Effector memory CD4-positive, alpha-beta T cell (primary cell): ENCODE measurements around the gene ZC3H6.
A peak's percentile ranks its signal among the peaks of the same experiment; 100 is the strongest.

Experiments used
- DNase-seq, 3 donors: peaks; one replicate each; pipeline ENCODE4 v3.0.0-alpha.2; 2020
- H3K27ac ChIP-seq: 2 replicates; pipeline ENCODE4 v1.7.0; 2013; ENCODE audit warnings: mild to moderate bottlenecking, low read length, moderate library complexity; ENCODE audit not compliant: insufficient read depth, poor library complexity, severe bottlenecking
- H3K27me3 ChIP-seq: replicated peaks from 2 replicates; pipeline ENCODE4 v1.7.0; 2013; ENCODE audit warnings: mild to moderate bottlenecking, low read length; ENCODE audit not compliant: insufficient read depth, control insufficient read depth, poor library complexity, severe bottlenecking
- H3K36me3 ChIP-seq: 2 replicates; pipeline ENCODE4 v1.7.0; 2013; ENCODE audit warnings: mild to moderate bottlenecking, low read length, moderate library complexity; ENCODE audit not compliant: control insufficient read depth, insufficient read depth
- H3K4me1 ChIP-seq: 2 replicates; pipeline ENCODE4 v1.7.0; 2013; ENCODE audit warnings: low read length, mild to moderate bottlenecking; ENCODE audit not compliant: control insufficient read depth, insufficient read depth, poor library complexity, severe bottlenecking
- H3K4me3 ChIP-seq: 2 replicates; pipeline ENCODE4 v1.7.0; 2013; ENCODE audit warnings: low read length, low read depth, mild to moderate bottlenecking; ENCODE audit not compliant: insufficient read depth, poor library complexity, severe bottlenecking
- H3K9me3 ChIP-seq: 2 replicates; pipeline ENCODE4 v1.7.0; 2013; ENCODE audit warnings: mild to moderate bottlenecking, low read length, moderate library complexity; ENCODE audit not compliant: control insufficient read depth
- total RNA-seq, 3 donors: gene quantifications; one replicate each; lab custom pipeline; 2026; lab: John Stamatoyannopoulos, UW

Gene ZC3H6
- total RNA-seq = 54.6 to 67.6 (median 59.3) reads per million in 3 donors

- no peaks in the 10 kb centered on the region for H3K4me1 ChIP-seq
- H3K4me3 ChIP-seq = peak within 1 kb of the TSS; percentile 100
- H3K27me3 ChIP-seq = no peaks in the 10 kb centered on the region
- peak within 1 kb of the TSS; percentile 100 for H3K27ac ChIP-seq
- no peaks in the 10 kb centered on the region for H3K9me3 ChIP-seq
- peak; percentile 97 to 98 (median 98) for DNase-seq
- no peaks in the 10 kb centered on the region for H3K36me3 ChIP-seq
Measured at GRCh38 chr2:112275311-112275886, at the start of gene ZC3H6. ZC3H6 (plus strand) TSS chr2:112275597; CDS start chr2:112275995, 398 bp downstream.

GRCh38 chr2:112229348-112229747 lies 46.0 kb upstream of the ZC3H6 start:
- Histone ChIP-seq H3K36me3 (peaks cover 5% of the 10 kb centered on the region), H3K27ac (no peak overlapping the region), H3K9me3 (no peaks in the 10 kb centered on the region), H3K4me3 (no peak overlapping the region), H3K27me3 (no peaks in the 10 kb centered on the region), H3K4me1 (no peaks in the 10 kb centered on the region)
- no peak for DNase-seq

- Histone ChIP-seq H3K4me1 (no peaks in the 10 kb centered on the region), H3K4me3 (no peak overlapping the region), H3K27ac (no peak overlapping the region), H3K36me3 (peaks cover 7% of the 10 kb centered on the region), H3K27me3 (no peaks in the 10 kb centered on the region), H3K9me3 (no peaks in the 10 kb centered on the region)
- DNase-seq = no peak
Measured at GRCh38 chr2:112230371-112230770, 45.0 kb upstream of the ZC3H6 start.

- no peak for DNase-seq
- Histone ChIP-seq H3K9me3 (no peaks in the 10 kb centered on the region), H3K4me3 (no peak overlapping the region), H3K27ac (no peak overlapping the region), H3K4me1 (no peaks in the 10 kb centered on the region), H3K27me3 (no peaks in the 10 kb centered on the region), H3K36me3 (peaks cover 7% of the 10 kb centered on the region)
Measured at GRCh38 chr2:112239862-112240261, 35.5 kb upstream of the ZC3H6 start.

- no peak overlapping the region for H3K4me3 ChIP-seq
- H3K9me3 ChIP-seq = no peaks in the 10 kb centered on the region
- no peaks in the 10 kb centered on the region for H3K27me3 ChIP-seq
- H3K36me3 ChIP-seq = no peaks in the 10 kb centered on the region
- no peak overlapping the region for H3K27ac ChIP-seq
- no peaks in the 10 kb centered on the region for H3K4me1 ChIP-seq
- DNase-seq = no peak
Measured at GRCh38 chr2:112242384-112242783, 33.0 kb upstream of the ZC3H6 start.

- no peak overlapping the region for H3K27ac ChIP-seq
- H3K27me3 ChIP-seq = no peaks in the 10 kb centered on the region
- no peaks in the 10 kb centered on the region for H3K9me3 ChIP-seq
- H3K4me1 ChIP-seq = no peaks in the 10 kb centered on the region
- H3K4me3 ChIP-seq = no peak overlapping the region
- peaks cover 6% of the 10 kb centered on the region for H3K36me3 ChIP-seq
- no peak for DNase-seq
Measured at GRCh38 chr2:112243233-112243632, 32.2 kb upstream of the ZC3H6 start.

- Histone ChIP-seq H3K9me3 (no peaks in the 10 kb centered on the region), H3K27me3 (no peaks in the 10 kb centered on the region), H3K36me3 (peaks cover 6% of the 10 kb centered on the region), H3K27ac (no peak overlapping the region), H3K4me1 (no peaks in the 10 kb centered on the region), H3K4me3 (no peak overlapping the region)
- no peak for DNase-seq
Measured at GRCh38 chr2:112244854-112245253, 30.5 kb upstream of the ZC3H6 start.

- Histone ChIP-seq H3K4me1 (peaks cover 4% of the 10 kb centered on the region), H3K27ac (no peak overlapping the region), H3K9me3 (no peaks in the 10 kb centered on the region), H3K27me3 (no peaks in the 10 kb centered on the region), H3K4me3 (no peak overlapping the region), H3K36me3 (peaks cover 10% of the 10 kb centered on the region)
- DNase-seq = no peak
Measured at GRCh38 chr2:112251271-112251670, 24.1 kb upstream of the ZC3H6 start.

- Histone ChIP-seq H3K36me3 (peaks cover 3% of the 10 kb centered on the region), H3K4me3 (no peak overlapping the region), H3K27ac (no peak overlapping the region), H3K4me1 (peaks cover 4% of the 10 kb centered on the region), H3K9me3 (no peaks in the 10 kb centered on the region), H3K27me3 (no peaks in the 10 kb centered on the region)
- no peak for DNase-seq
Measured at GRCh38 chr2:112253261-112253815, 22.1 kb upstream of the ZC3H6 start.

GRCh38 chr2:112254466-112255240 lies 20.7 kb upstream of the ZC3H6 start, which contains the start of gene ZC3H8:
ZC3H8 (minus strand) TSS chr2:112255042; CDS start chr2:112254981, 61 bp downstream.
- Histone ChIP-seq H3K27me3 (no peaks in the 10 kb centered on the region), H3K36me3 (peaks cover 3% of the 10 kb centered on the region), H3K27ac (peak within 1 kb of the TSS; percentile 93), H3K4me3 (peak within 1 kb of the TSS; percentile 79), H3K4me1 (peaks cover 4% of the 10 kb centered on the region), H3K9me3 (no peaks in the 10 kb centered on the region)
- peak; percentile 90 to 94 (median 92) for DNase-seq
